Upper lobe of right lung (tissue), 1 donor: ENCODE measurements around the gene MARCKS. TPM values are rescaled to one million over a fixed set of nuclear protein-coding genes. Genes with fewer than 3 reads are reported as not detected.

ENCODE experiments used
- ATAC-seq: fragments of 200-7000 bp; cut with Tn5 transposase; one replicate; pipeline ENCODE4 v1.9.1; 2020; ENCODE audit warnings: mild to moderate bottlenecking, moderate library complexity
- DNase-seq: peaks from one replicate; pipeline ENCODE4 v3.0.0-alpha.2; 2020
- H3K27ac ChIP-seq: fragments of 200-600 bp; one replicate; pipeline ENCODE4 v1.8.0; 2022
- H3K27me3 ChIP-seq: fragments of 200-600 bp; one replicate; pipeline ENCODE4 v1.8.0; 2022; ENCODE audit warnings: mild to moderate bottlenecking
- H3K36me3 ChIP-seq: fragments of 200-600 bp; one replicate; pipeline ENCODE4 v1.8.0; 2022
- H3K4me1 ChIP-seq: fragments of 200-600 bp; one replicate; pipeline ENCODE4 v1.8.0; 2022
- H3K4me3 ChIP-seq: fragments of 200-600 bp; one replicate; pipeline ENCODE4 v1.8.0; 2022; ENCODE audit warnings: mild to moderate bottlenecking
- H3K9me3 ChIP-seq: fragments of 200-600 bp; one replicate; pipeline ENCODE4 v1.8.0; 2022
- CTCF ChIP-seq: fragments of 200-600 bp; IDR thresholded peaks from one replicate; pipeline ENCODE4 v1.8.0; 2022; ENCODE audit warnings: antibody characterized with exemption
- intact Hi-C: fragments of 100-400 bp; cut with DNase I; formaldehyde crosslinking; loops from one replicate; pipeline ENCODE4 v1.11.0; 2022
- total RNA-seq: library from RNA; stranded (reverse); fragmentation: NEBNext Ultra II Directional; extraction: Animal tissue kit (Norgen Biotek cat#: 25700); gene quantifications from one replicate; pipeline ENCODE4 v1.2.1, GENCODE V29; 2021
- donor health status: DM: no; HTN: yes; CAD: no; lungs with severe emphysema.

MARCKS gene
- total RNA-seq, 1 donor from 2014 or later: 73.4 TPM

DNA sequence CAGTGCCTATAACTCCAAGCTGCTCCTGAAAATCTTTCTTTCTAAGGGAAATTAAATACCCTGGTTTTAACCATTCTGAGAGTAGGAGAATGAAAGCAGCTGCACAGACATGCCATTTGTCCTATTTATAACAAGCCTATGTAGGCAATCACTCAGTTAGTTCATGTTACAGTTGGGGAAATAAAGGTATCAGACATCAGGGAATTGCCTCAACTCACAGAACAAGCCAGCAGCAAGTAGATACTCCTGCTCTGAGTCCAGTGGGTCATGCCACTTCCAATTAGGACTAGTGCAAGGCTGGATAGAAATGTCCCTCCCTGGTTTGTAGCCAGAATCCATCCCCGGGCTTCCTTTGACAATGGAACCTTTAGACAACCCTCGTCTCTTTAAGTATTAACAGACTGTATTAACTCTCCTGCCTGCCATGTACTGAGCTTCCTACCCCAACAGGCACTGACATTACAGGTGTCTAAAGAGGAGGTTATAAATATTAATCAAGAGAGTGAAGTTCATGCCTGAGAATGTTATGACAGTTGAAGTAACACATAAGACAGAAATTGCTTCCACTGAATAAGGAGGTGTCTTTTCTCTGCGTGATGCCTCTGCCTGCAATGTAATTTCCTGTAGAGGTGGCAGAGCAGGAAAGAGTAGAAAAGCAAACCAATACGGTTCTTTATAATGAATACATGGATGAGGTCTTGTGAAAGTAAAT, 28.0 kb upstream of the MARCKS start:
- intact Hi-C loops: no loop called here
- no peak for DNase-seq
- no peaks in the 10 kb centered on the region for H3K36me3 ChIP-seq
- H3K9me3 ChIP-seq: no peaks in the 10 kb centered on the region
- no peak overlapping the region for H3K4me3 ChIP-seq
- ATAC-seq: no peak
- TF ChIP-seq CTCF: no peak
- no peaks in the 10 kb centered on the region for H3K27me3 ChIP-seq
- H3K4me1 ChIP-seq: no peaks in the 10 kb centered on the region
- H3K27ac ChIP-seq: no peak overlapping the region

- DNase-seq (no peak), ATAC-seq (no peak)
- TF ChIP-seq CTCF: no peak
- Histone ChIP-seq H3K27me3 (no peaks in the 10 kb centered on the region), H3K4me3 (no peak overlapping the region), H3K4me1 (no peaks in the 10 kb centered on the region), H3K36me3 (no peaks in the 10 kb centered on the region), H3K27ac (no peak overlapping the region), H3K9me3 (no peaks in the 10 kb centered on the region)
- intact Hi-C loops: no loop called here
Measured at GRCh38 chr6:113829696-113830045, 27.5 kb upstream of the MARCKS start.

GRCh38 chr6:113830140-113830539, 27.0 kb upstream of the MARCKS start:
- Histone ChIP-seq H3K9me3 (no peaks in the 10 kb centered on the region), H3K4me3 (no peak overlapping the region), H3K36me3 (no peaks in the 10 kb centered on the region), H3K27me3 (no peaks in the 10 kb centered on the region), H3K4me1 (no peaks in the 10 kb centered on the region), H3K27ac (no peak overlapping the region)
- no peak for ATAC-seq
- TF ChIP-seq CTCF: no peak
- intact Hi-C loops: no loop called here
- DNase-seq: no peak

DNA sequence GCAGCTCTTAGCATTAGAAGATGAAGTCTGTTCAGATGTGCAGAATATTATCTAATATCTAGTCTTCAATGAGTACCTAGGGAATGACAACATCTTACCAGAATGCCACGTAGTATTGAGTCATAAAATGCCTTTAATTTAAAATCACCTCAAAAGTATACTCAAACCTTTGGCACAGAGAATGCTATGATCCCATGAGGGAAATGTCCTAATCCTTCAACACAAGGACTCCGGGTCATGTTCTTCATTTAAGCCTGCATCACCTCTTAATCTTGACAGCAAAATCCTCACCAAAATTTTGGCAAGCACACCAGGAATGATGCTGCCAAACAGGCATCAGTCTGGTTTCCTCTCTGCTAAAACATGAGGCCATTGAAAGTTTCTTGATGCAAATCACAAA, 23.6 kb upstream of the MARCKS start:
- Histone ChIP-seq H3K4me3 (no peak overlapping the region), H3K36me3 (no peaks in the 10 kb centered on the region), H3K9me3 (no peaks in the 10 kb centered on the region), H3K27me3 (no peaks in the 10 kb centered on the region), H3K4me1 (no peaks in the 10 kb centered on the region), H3K27ac (no peak overlapping the region)
- DNase-seq (no peak), ATAC-seq (no peak)
- no peak for TF ChIP-seq CTCF
- intact Hi-C loops: no loop called here

DNA sequence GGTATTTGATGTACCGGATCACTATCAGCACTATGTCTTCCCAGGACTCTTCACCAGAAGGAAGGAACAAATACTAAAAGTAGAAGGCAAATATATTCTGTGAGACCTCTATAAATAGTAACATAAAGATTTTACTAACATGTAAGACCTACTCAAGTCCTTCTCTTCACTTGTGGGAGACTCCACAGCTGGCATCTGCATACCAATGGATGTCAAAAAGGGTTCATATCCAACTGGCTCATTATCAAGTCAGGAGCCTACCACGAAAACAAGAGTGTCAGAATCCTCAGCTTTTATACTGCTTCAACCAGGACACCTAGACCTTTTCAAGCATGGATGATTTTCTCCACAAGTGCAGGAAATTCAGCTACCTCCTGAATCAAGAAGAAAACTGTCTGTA, 20.0 kb upstream of the MARCKS start:
- DNase-seq (no peak), ATAC-seq (no peak)
- Histone ChIP-seq H3K9me3 (no peaks in the 10 kb centered on the region), H3K27me3 (no peaks in the 10 kb centered on the region), H3K4me3 (no peak overlapping the region), H3K36me3 (no peaks in the 10 kb centered on the region), H3K27ac (no peak overlapping the region), H3K4me1 (no peaks in the 10 kb centered on the region)
- intact Hi-C loops: no loop called here
- no peak for TF ChIP-seq CTCF

DNA sequence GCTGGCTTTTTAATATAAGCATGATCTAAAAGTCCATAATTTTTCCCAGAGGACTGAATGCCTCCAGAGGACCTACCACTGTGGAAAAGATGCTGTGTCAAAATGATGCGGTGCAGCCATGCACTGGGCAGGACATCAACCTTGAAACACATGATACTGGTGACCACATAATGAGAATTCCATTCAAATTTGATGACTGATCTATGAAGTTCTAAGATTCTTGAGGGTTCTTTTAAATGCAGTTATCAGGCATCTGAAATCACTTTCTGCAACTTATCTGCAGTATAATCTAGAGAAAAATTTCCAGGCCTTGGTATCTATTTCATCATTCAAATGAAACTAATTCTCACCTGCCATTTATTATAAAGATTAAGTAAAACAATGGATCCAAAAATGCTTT, 15.0 kb upstream of the MARCKS start:
- no peaks in the 10 kb centered on the region for H3K27me3 ChIP-seq
- intact Hi-C loops: no loop called here
- H3K36me3 ChIP-seq: no peaks in the 10 kb centered on the region
- no peak overlapping the region for H3K27ac ChIP-seq
- no peak for TF ChIP-seq CTCF
- H3K9me3 ChIP-seq: no peaks in the 10 kb centered on the region
- H3K4me3 ChIP-seq: no peak overlapping the region
- H3K4me1 ChIP-seq: no peaks in the 10 kb centered on the region
- ATAC-seq (no peak), DNase-seq (no peak)
